NCI-H226 (cell line): ENCODE measurements around the gene CNTNAP1.
"Not testable (repeated sequence)": the region's sequence is repeated elsewhere in the genome, so short reads cannot be mapped to it uniquely, and the experiment has no call there.

Experiments
- DNase-seq: peaks from one replicate; pipeline ENCODE4 v3.0.0-alpha.2; 2015

The CNTNAP1 gene

GRCh38 chr17:42681976-42682721 is at the start of gene CNTNAP1:
Gene CNTNAP1 (plus strand): TSS chr17:42682531. CDS start chr17:42682830, 299 bp downstream.
- peak; percentile 79 for DNase-seq

- DNase-seq: peak; percentile 30
Measured at GRCh38 chr17:42632949-42633444, 49.3 kb upstream of the CNTNAP1 start.

- no peak for DNase-seq
Measured at GRCh38 chr17:42639525-42640113, 42.7 kb upstream of the CNTNAP1 start.

GRCh38 chr17:42640121-42640520 is 42.2 kb upstream of the CNTNAP1 start:
- DNase-seq: no peak

- DNase-seq: no peak
Measured at GRCh38 chr17:42642336-42642735, 40.0 kb upstream of the CNTNAP1 start.

- DNase-seq: no peak
Measured at GRCh38 chr17:42647778-42648177, 34.6 kb upstream of the CNTNAP1 start.

- no peak for DNase-seq
Measured at GRCh38 chr17:42651392-42651791, 30.9 kb upstream of the CNTNAP1 start.

GRCh38 chr17:42653179-42654124 is 28.9 kb upstream of the CNTNAP1 start:
- DNase-seq: no peak

- DNase-seq: no peak
Measured at GRCh38 chr17:42655528-42655927, 26.8 kb upstream of the CNTNAP1 start.

GRCh38 chr17:42657824-42658588 is 24.3 kb upstream of the CNTNAP1 start:
- DNase-seq: no peak

- peak; percentile 87 for DNase-seq
Measured at GRCh38 chr17:42659079-42659931, 23.0 kb upstream of the CNTNAP1 start, which contains the start of gene TUBG2. Gene TUBG2 (plus strand): TSS chr17:42659284. CDS start chr17:42659504, 220 bp downstream.

- not testable (repeated sequence) for DNase-seq
Measured at GRCh38 chr17:42659932-42660274, 22.4 kb upstream of the CNTNAP1 start.

GRCh38 chr17:42660692-42661345 is 21.5 kb upstream of the CNTNAP1 start:
- DNase-seq: peak; percentile 76

- DNase-seq: no peak
Measured at GRCh38 chr17:42665581-42666001, 16.7 kb upstream of the CNTNAP1 start.

GRCh38 chr17:42666126-42666525 is 16.2 kb upstream of the CNTNAP1 start:
- not testable (repeated sequence) for DNase-seq

- peak; percentile 99 for DNase-seq
Measured at GRCh38 chr17:42667088-42667951, 15.0 kb upstream of the CNTNAP1 start.

- no peak for DNase-seq
Measured at GRCh38 chr17:42669705-42669976, 12.7 kb upstream of the CNTNAP1 start.

GRCh38 chr17:42669977-42670788 is 12.1 kb upstream of the CNTNAP1 start:
- DNase-seq: no peak
